Naive thymus-derived CD4-positive, alpha-beta T cell (primary cell): ENCODE results near the gene TRIM38. TPM values are rescaled to one million over a fixed set of nuclear protein-coding genes. Genes with fewer than 3 reads are reported as not detected.

Source experiments
- ATAC-seq: fragments of 150-1000 bp; cut with Tn5 transposase; 2 replicates; pipeline ENCODE4 v1.10.0; 2021; ENCODE audit warnings: mild to moderate bottlenecking, moderate library complexity
- CTCF ChIA-PET: fragments of 350-600 bp; sonication (Branson Sonifier 250); formaldehyde crosslinking; loops from one replicate; lab custom pipeline; 2021; ENCODE audit warnings: antibody characterized with exemption; lab: Charles Lee
- POLR2A ChIA-PET: fragments of 350-600 bp; sonication (Branson Sonifier 250); formaldehyde crosslinking; loops from one replicate; lab custom pipeline; 2021; ENCODE audit warnings: antibody characterized with exemption, inconsistent platforms; lab: Charles Lee
- DNase-seq, 9 donors: peaks; one replicate each; pipeline versions ENCODE4 v3.0.0 to v3.0.0-alpha.2; 2020 to 2022; ENCODE audit warnings: mixed read lengths in 1 of 9
- H3K27ac ChIP-seq: one replicate; pipeline ENCODE4 v1.7.0; 2013; ENCODE audit warnings: mild to moderate bottlenecking, low read depth, low read length, moderate library complexity
- H3K27me3 ChIP-seq, 2 donors: one replicate each; pipeline ENCODE4 v1.7.0; 2013; ENCODE audit warnings: low read length in 2 of 2, mild to moderate bottlenecking in 2 of 2, moderate library complexity in 2 of 2; ENCODE audit not compliant: control insufficient read depth in 2 of 2, insufficient read depth in 2 of 2
- H3K36me3 ChIP-seq, 3 experiments: 1 replicate in 2 of 3; 2 replicates in 1 of 3; pipeline ENCODE4 v1.7.0; 2013; ENCODE audit warnings: low read length in 3 of 3, mild to moderate bottlenecking in 3 of 3, moderate library complexity in 1 of 3; ENCODE audit not compliant: insufficient read depth in 3 of 3, control insufficient read depth in 2 of 3
- H3K4me1 ChIP-seq, 2 donors: one replicate each; pipeline ENCODE4 v1.7.0; 2013; ENCODE audit warnings: low read length in 2 of 2, mild to moderate bottlenecking in 2 of 2, moderate library complexity in 1 of 2; ENCODE audit not compliant: control insufficient read depth in 2 of 2, insufficient read depth in 2 of 2
- H3K4me3 ChIP-seq: 2 replicates; pipeline ENCODE4 v1.7.0; 2013; ENCODE audit warnings: mild to moderate bottlenecking, low read length
- H3K9me3 ChIP-seq, 3 experiments: 1 replicate in 2 of 3; 2 replicates in 1 of 3; pipeline ENCODE4 v1.7.0; 2013; ENCODE audit warnings: low read length in 3 of 3; ENCODE audit not compliant: control insufficient read depth in 2 of 3
- H3K27ac Mint-ChIP-seq, 9 donors: one replicate each; pipeline ENCODE4 v1.8.0; 2020 to 2022; ENCODE audit warnings: mixed read lengths in 9 of 9, mild to moderate bottlenecking in 8 of 9, moderate library complexity in 5 of 9, inconsistent platforms in 2 of 9
- H3K27me3 Mint-ChIP-seq, 5 donors: one replicate each; pipeline ENCODE4 v1.8.0; 2021 to 2022; ENCODE audit warnings: mixed read lengths in 5 of 5, mild to moderate bottlenecking in 1 of 5
- H3K36me3 Mint-ChIP-seq, 5 donors: one replicate each; pipeline ENCODE4 v1.8.0; 2020 to 2022; ENCODE audit warnings: mixed read lengths in 5 of 5, mild to moderate bottlenecking in 3 of 5, inconsistent platforms in 1 of 5
- H3K4me1 Mint-ChIP-seq, 7 donors: one replicate each; pipeline ENCODE4 v1.8.0; 2020 to 2022; ENCODE audit warnings: mixed read lengths in 7 of 7, mild to moderate bottlenecking in 3 of 7, inconsistent platforms in 1 of 7
- H3K4me3 Mint-ChIP-seq, 10 donors: one replicate each; pipeline ENCODE4 v1.8.0; 2020 to 2022; ENCODE audit warnings: mild to moderate bottlenecking in 10 of 10, mixed read lengths in 10 of 10, moderate library complexity in 6 of 10, inconsistent platforms in 2 of 10
- H3K9me3 Mint-ChIP-seq, 11 donors: one replicate each; pipeline ENCODE4 v1.8.0; 2020 to 2022; ENCODE audit warnings: mixed read lengths in 11 of 11, mild to moderate bottlenecking in 4 of 11, inconsistent platforms in 1 of 11, moderate library complexity in 1 of 11
- intact Hi-C, 2 donors: fragments of 100-400 bp; cut with micrococcal nuclease; formaldehyde crosslinking; loops; one replicate each; pipeline ENCODE4 v1.15.1; 2023
- polyA plus RNA-seq, 2 donors: library from polyadenylated mRNA; unstranded; fragments of 300-500 nt; fragmentation: Illumina TruSeq; gene quantifications; one replicate each; pipeline ENCODE4 v1.2.3, GENCODE V29; 2021
- total RNA-seq, 6 experiments: library from RNA in 5 of 6; stranded (reverse) in 5 of 6; gene quantifications; 1 replicate in 5 of 6; 2 replicates in 1 of 6; pipeline ENCODE4 v1.2.3 and lab custom pipeline; 2021 to 2026

TRIM38 gene
- total and polyA plus RNA-seq, 7 experiments from 2014 or later: 4.4 to 32.8 (median 24.5) TPM

DNA sequence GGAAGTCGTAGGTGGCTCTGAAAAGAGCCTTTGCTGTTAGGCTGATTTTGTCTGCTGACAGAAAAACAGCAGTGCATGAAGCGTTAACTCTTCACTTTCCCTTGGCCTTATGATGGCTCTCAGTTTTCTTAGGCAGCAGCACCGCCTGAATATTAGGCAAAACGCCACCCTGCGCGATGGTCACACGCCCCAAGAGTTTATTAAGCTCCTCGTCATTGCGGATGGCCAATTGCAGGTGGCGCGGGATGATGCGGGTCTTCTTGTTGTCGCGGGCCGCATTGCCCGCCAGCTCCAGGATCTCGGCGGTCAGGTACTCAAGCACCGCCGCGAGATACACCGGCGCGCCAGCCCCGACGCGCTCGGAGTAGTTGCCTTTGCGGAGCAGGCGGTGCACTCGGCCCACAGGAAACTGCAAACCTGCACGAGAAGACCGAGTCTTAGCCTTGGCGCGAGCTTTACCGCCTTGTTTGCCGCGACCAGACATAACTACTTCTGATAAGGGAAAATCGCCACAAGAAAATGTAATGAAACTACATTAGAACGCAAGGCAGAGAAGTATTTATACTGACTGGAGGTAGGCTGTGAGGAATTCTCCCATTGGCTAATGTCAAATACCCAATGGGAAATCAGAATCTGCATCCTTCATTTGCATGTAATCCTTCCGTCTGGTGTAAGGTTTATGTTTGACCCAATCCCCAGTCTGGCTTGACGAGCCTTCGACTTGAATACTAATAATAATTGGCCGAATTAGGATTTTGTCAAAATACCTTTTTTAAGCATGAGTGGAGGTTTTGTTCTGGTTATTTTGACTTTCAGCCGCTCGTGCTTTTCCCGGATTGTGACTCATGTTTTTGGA lies 70.7 kb downstream of the TRIM38 start:
- POLR2A ChIA-PET: interaction anchor here (0.6 to 42.5 kb wide), 39 partner anchors 10 to 1861 kb away, joined by 3 to 2497 read pairs (median 14); partner anchors contain the start of gene HFE
- Histone ChIP-seq H3K4me3 (peak overlapping the region; percentile 70), H3K36me3 (no peaks in the 10 kb centered on the region), H3K27me3 (no peaks in the 10 kb centered on the region), H3K4me1 (peaks cover 15 to 26% of the 10 kb centered on the region in 2 donors), H3K27ac (peak overlapping the region; percentile 69), H3K9me3 (no peaks in the 10 kb centered on the region)
- Mint-ChIP-seq H3K36me3 (no peaks in the 10 kb centered on the region), H3K4me3 (peak overlapping the region; percentile 89 to 98 (median 96)), H3K4me1 (peaks cover 14 to 62% (median 32%) of the 10 kb centered on the region in 7 donors), H3K27me3 (peaks cover 0 to 4% (median 0%) of the 10 kb centered on the region in 5 donors), H3K9me3 (no peaks in the 10 kb centered on the region), H3K27ac (peak overlapping the region; percentile 93 to 98 (median 96))
- ATAC-seq: peak; percentile 81
- CTCF ChIA-PET: interaction anchor here (0.8 to 3.1 kb wide), 5 partner anchors 10 to 65 kb away, joined by 3 to 35 read pairs (median 4); a partner anchor contains a TSS
- DNase-seq: peak; percentile 48 to 86 (median 76)
- intact Hi-C loops: loop anchor here (1.0 to 5.0 kb wide), 12 partner anchors 10 to 1859 kb away; a partner anchor contains a TSS

DNA sequence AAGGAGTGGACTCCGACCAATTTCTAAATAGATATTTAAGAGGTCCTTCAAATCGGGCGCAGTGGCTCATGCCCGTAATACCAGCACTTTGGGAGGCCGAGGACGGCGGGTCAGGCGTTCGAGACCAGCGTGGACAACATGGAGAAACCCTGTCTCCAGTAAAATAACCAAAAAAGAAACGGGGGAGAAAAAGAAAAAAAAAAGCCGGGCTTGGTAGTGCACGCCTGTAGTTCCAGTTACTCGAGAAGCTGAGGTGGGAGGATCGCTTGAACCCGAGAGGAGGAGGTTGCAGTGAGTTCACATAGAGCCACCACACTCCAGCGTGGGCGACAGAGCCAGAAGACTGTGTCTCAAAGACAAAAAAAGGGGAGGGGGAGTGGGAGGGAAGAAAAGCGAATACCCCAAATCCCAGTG lies 71.3 kb downstream of the TRIM38 start:
- Histone ChIP-seq H3K4me3 (peak overlapping the region; percentile 70), H3K4me1 (peaks cover 15 to 26% of the 10 kb centered on the region in 2 donors), H3K27me3 (no peaks in the 10 kb centered on the region), H3K9me3 (no peaks in the 10 kb centered on the region), H3K36me3 (no peaks in the 10 kb centered on the region), H3K27ac (peak overlapping the region; percentile 69)
- Mint-ChIP-seq H3K27me3 (peaks cover 0 to 4% (median 0%) of the 10 kb centered on the region in 5 donors), H3K4me3 (peak overlapping the region; percentile 89 to 98 (median 96)), H3K27ac (peak overlapping the region; percentile 93 to 98 (median 96)), H3K9me3 (no peaks in the 10 kb centered on the region), H3K4me1 (peaks cover 14 to 58% (median 30%) of the 10 kb centered on the region in 7 donors), H3K36me3 (no peaks in the 10 kb centered on the region)
- peak in 2 of 9 donors; percentile 13 to 52 for DNase-seq
- no peak for ATAC-seq
- CTCF ChIA-PET: interaction anchor here (0.9 kb wide), 1 partner anchor 9 kb away, joined by 3 read pairs; no protein-coding TSS in a partner anchor
- POLR2A ChIA-PET: interaction anchor here (0.8 to 42.5 kb wide), 18 partner anchors 11 to 1860 kb away, joined by 3 to 2497 read pairs (median 39); a partner anchor contains a TSS
- intact Hi-C loops: loop anchor here (1.0 to 5.0 kb wide), 12 partner anchors 9 to 1858 kb away; a partner anchor contains a TSS

- Mint-ChIP-seq H3K9me3 (no peaks in the 10 kb centered on the region), H3K4me1 (peaks cover 14 to 53% (median 30%) of the 10 kb centered on the region in 7 donors), H3K27me3 (peaks cover 0 to 4% (median 0%) of the 10 kb centered on the region in 5 donors), H3K27ac (peak overlapping the region in 2 of 9 donors; percentile 38 to 97), H3K4me3 (peak overlapping the region in 9 of 10 donors; percentile 35 to 97 (median 89)), H3K36me3 (no peaks in the 10 kb centered on the region)
- ChIA-PET POLR2A (interaction anchor here (0.8 to 42.5 kb wide), 8 partner anchors 11 to 1838 kb away, joined by 3 to 2497 read pairs (median 350); a partner anchor contains a TSS), CTCF (no interaction called here)
- Histone ChIP-seq H3K36me3 (no peaks in the 10 kb centered on the region), H3K27ac (no peak overlapping the region), H3K9me3 (no peaks in the 10 kb centered on the region), H3K27me3 (no peaks in the 10 kb centered on the region), H3K4me3 (no peak overlapping the region), H3K4me1 (peaks cover 15 to 26% of the 10 kb centered on the region in 2 donors)
- intact Hi-C loops: loop anchor here in 1 of 2 donors (5.0 kb wide), 1 partner anchor 1857 kb away; a partner anchor contains a TSS
- ATAC-seq (no peak), DNase-seq (no peak)
Measured at GRCh38 chr6:26034905-26035304, 72.3 kb downstream of the TRIM38 start.

Other genes with a start within 250 kb of the TRIM38 start
- gene SLC17A4, start 208.1 kb upstream of the TRIM38 start, total RNA-seq: not detected
- not detected for gene SLC17A4, start 208.1 kb upstream of the TRIM38 start, polyA plus RNA-seq
- gene SLC17A1, start 130.8 kb upstream of the TRIM38 start, total RNA-seq: not detected
- gene SLC17A1, start 130.8 kb upstream of the TRIM38 start, polyA plus RNA-seq: not detected
- under 1 TPM in 1 of 5 experiments, not detected in 4; 0.36 TPM for gene SLC17A3, start 88.6 kb upstream of the TRIM38 start, total RNA-seq
- gene SLC17A3, start 88.6 kb upstream of the TRIM38 start, polyA plus RNA-seq: not detected
- gene SLC17A2, start 32.1 kb upstream of the TRIM38 start, total RNA-seq: under 1 TPM in 1 of 5 experiments, not detected in 4; 0.15 TPM
- gene SLC17A2, start 32.1 kb upstream of the TRIM38 start, polyA plus RNA-seq: not detected
- 1 to 10 TPM; 1.5 to 4.6 (median 2.5) TPM for gene HFE, start 124.6 kb downstream of the TRIM38 start, total RNA-seq
- under 1 TPM; 0.65 to 0.85 TPM for gene HFE, start 124.6 kb downstream of the TRIM38 start, polyA plus RNA-seq